GM19438 (cell line): ENCODE data around the gene MYL11.

Source experiments
- ATAC-seq: cut with Tn5 transposase; IDR thresholded peaks from one replicate; pipeline ENCODE4 v1.9.1; 2021; ENCODE audit warnings: low read depth; ENCODE audit not compliant: unreplicated experiment

The MYL11 gene

DNA sequence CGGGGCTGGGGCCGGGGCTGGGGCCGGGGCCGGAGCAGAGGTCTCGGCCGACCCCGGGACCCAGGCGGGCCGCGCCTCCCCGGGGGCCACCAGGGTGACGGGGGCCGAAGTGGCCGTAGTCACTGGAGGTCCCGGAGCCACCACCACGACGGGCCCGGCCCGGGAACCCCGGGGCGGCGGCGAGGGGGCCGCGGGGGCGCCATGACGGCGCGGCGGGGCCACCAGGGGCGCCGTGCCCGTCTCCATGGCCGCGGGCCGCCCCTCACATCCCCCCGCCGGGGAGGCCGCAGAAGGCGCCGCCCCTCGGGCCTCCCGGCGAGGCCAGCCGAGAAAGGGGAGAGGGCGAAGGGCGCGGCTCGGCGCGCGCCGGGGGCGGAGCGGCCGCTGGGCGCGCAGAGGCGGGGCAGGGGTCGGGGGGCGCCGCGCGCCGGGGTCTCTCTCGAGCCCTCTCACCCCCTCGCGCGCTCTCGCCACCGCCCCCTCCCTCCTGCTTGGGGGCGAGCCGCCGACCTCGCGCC lies 4.6 kb upstream of the MYL11 start:
- ATAC-seq: peak; percentile 1

GRCh38 chr16:30370456-30371247 lies 4.0 kb upstream of the MYL11 start, which contains the start of gene TBC1D10B:
Gene TBC1D10B, minus strand, starts transcription at chr16:30370494. Its CDS starts 311 bp downstream, at chr16:30370183.
- ATAC-seq: peak; percentile 69

DNA sequence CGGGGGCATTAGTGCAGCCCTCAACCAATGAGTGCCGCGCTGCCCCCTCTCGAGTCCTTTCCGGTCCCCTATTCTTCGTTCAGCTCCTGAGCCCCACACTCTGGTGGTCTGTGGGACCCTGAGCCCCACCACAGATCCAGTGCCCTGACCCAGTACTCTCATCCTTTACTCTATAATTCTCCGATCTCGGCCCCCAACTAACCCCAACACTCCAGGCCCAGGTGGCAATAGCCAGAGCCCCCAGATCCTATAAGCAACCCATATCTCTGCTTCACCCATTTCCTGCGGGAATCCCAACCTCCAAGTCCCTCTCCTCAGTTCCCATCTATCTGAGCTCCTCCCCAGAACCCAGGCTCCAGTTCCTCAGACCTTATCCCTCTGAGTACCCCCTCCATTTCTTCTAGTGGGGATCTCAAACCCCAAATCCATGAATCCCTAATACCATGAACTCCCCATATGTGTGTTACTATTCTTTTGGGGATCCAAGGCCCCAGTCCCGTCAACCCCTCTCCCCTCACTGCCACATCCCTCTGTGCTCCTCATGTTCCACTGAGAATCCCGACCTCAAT lies 3.3 kb upstream of the MYL11 start:
- ATAC-seq: no peak

DNA sequence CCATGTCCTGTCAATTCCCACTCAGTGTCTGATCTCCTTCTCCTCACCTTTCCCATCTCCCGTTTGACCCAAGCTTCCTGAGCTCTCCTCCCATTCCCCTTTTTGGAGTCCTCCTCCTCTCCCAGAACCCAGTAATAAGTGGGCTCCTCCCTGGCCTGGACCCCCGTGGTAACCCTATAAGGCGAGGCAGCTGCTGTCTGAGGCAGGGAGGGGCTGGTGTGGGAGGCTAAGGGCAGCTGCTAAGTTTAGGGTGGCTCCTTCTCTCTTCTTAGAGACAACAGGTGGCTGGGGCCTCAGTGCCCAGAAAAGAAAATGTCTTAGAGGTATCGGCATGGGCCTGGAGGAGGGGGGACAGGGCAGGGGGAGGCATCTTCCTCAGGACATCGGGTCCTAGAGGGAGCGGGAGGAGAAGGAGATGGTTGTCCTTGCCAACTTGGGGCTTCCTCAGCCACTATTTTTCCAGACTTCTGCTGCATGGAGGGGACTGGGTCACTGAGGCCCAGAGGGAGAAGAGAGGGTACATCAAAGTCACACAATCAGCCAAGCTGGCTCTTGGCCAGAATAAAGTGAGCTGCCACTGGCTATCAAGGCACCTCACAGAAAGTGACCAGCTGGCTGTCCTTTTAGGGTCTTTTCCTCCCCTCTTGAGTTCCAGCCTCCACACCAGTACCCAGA lies 2.4 kb upstream of the MYL11 start:
- no peak for ATAC-seq

DNA sequence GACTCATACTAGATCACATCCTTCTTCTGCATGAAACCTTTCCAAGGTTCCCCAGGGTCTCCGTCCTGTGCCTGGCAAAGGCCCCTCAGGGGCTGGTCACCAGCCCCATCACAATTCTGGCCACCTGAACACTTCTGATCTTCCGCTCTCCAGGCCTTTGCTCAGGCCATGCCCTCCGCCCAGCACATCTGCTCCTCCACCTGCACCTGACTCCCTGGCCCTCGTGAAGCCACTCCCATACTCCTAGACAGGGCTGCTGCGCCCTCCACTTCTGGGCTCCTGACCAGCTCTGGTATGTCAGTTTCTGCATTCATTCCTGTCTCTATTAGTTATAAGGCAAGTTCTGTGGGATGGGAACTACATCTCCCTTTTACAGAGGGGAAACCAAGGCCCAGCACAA lies 1.9 kb upstream of the MYL11 start:
- ATAC-seq: no peak

GRCh38 chr16:30375864-30376263 lies 1.3 kb downstream of the MYL11 start:
- ATAC-seq: no peak

- ATAC-seq: no peak
These were observed 1.9 kb downstream of the MYL11 start for GRCh38 chr16:30376461-30376902.

DNA sequence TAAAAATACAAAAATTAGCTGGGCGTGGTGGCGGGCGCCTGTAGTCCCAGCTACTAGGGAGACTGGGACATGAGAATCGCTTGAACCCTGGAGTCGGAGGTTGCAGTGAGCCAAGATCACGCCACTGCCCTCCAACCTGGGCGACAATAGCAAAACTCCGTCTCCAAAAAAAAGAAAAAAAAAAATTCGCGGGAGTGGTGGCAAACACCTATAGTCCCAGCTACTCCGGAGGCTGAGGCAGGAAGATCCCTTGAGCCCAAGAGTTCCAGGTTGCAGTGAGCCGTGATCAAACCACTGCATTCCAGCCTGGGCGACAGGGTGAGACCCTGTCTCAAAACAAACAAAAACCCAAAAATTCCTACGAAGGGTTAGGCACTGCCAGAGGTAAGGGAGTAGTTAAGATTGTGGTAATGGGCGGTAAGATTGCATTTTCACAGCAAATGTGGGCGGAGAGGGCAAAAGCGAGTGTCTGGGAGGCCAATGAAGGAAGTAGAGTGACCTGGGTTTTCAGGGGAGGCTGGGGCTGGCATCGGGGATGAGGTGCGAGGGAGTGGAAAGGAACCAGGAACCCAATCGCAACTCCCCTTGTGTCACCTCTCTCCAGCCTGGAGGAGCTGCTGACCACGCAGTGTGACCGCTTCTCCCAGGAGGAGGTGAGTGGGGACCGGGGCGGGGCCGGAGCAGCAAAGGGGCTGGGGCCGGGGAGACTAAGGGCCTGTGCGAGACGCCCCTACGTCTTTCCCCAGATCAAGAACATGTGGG lies 2.6 kb downstream of the MYL11 start:
- ATAC-seq: no peak

DNA sequence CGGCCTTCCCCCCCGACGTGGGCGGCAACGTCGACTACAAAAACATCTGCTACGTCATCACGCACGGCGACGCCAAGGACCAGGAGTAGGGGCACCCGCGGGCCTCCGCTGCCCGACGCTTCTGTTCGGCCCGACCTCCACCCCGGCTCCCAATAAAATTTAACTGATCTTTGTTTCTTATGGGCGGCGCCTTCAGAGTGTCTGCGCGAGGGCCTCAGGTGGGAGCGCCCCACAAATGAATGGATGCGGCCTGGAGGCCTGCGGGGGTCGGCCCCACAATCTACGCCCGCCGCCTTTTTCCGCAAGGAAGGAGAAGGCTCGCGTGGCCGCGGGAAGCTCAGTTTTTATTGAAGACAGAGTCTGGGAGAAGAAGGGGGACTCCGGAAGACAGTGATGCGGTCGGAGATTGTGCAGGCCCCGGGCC lies 3.2 kb downstream of the MYL11 start:
- ATAC-seq: peak; percentile 46

DNA sequence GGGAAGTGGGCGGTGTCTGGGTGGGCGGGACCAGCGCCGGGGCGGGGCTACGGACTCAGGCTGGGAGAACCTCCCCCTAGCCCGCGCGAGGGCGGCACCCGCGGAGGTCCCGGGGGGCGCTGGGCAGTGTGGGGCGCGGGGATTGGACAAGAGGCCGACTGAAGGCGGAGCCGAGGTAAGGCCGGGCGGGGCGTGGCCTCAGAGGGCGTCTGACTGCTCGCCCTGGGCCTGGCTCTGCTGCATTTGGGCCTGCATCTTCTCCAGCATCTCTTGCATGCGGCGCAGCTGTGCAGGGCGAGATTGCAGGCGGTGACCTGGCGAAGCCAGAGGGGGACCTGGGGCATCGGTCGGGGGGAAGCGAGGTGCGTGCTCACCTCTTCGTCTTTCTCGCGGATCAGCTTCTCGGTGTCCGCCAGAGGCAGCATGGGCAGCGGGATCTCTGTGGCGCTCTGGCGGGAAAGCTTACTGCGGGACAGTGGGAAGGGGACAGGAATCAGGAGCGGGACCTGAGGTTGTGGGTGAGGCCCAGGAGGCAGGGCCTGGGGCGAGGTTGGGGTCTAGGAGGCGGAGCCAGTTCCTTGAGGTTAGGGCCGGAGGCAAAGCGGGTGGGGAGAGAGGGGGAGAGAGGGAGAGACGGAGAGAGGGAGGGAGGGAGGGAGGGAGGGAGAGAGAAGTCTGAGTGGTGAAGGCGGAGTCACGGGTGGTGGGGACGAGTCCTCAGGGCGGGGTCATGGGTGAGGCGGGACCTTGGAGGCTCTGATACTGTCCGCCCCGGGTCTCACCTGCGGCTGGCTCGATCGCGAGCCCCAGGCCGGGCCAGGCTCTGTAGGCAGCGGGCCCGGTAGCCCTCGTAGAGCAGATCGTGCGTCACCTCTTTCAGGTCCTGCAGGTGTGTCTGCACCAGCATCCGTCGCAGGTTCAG lies 3.9 kb downstream of the MYL11 start:
- ATAC-seq: peak; percentile 72

DNA sequence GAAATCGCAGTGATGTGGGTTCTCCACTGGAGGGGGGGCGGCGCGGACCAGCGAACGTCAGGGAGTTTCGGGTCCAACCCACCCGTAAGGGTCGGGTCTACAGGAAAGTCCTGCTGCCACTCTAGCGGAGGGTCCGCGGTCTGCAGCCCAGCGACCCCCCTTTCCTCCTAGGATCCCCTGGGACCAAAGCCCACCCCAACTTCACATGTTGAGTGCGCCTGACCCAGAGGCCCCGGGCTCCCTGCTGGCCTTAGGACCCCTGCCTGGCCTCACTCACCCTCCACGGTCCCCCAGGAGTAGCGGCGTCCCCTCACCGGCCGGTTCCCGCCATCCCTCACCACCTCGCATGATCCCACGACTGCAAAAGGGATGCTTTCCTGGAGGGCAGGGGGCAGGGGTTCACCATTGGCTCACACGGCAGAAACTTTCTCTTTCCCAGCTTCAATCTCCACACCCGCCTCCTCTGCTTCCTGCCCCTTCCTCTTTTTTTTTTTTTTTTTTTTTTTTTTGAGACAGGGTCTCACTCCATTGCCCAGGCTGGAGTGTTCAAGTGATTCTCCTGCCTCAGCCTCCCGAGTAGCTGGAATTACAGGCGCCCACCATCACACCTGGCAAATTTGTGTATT lies 4.7 kb downstream of the MYL11 start:
- ATAC-seq: no peak

DNA sequence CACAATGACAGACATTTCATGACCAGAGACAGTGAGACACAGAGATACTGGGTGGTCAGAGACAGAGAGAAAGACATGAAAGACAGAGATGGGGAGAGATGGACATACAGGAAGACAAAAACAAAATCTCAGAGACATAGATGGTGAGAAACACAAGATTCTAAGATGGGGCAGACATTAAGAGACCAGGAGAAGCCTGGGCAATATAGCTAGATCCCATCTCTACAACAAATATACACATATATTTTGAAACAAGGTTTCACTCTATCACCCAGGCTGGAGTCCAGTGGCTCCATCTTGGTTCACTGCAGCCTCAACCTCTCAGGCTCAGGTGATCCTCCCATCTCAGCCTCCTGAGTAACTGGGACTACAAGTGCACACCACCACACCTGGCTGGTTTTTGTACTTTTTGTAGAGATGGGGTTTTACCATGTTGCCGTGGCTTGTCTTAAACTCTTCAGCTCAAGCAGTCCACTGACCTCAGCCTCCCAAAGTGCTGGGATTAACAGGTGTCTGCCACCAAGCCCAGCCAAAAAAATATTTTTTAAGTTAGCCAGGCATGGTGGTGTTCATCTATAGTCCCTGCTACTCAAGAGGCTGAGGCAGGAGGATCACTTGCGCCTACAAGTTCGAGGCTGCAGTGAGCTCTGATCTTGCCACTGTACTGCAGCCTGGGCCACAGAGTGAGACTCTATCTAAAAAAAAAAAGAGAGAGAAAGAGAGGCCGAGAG lies 5.6 kb downstream of the MYL11 start:
- no peak for ATAC-seq

GRCh38 chr16:30380803-30381208 lies 6.2 kb downstream of the MYL11 start:
- no peak for ATAC-seq

GRCh38 chr16:30381291-30382041 lies 6.9 kb downstream of the MYL11 start:
- no peak for ATAC-seq

DNA sequence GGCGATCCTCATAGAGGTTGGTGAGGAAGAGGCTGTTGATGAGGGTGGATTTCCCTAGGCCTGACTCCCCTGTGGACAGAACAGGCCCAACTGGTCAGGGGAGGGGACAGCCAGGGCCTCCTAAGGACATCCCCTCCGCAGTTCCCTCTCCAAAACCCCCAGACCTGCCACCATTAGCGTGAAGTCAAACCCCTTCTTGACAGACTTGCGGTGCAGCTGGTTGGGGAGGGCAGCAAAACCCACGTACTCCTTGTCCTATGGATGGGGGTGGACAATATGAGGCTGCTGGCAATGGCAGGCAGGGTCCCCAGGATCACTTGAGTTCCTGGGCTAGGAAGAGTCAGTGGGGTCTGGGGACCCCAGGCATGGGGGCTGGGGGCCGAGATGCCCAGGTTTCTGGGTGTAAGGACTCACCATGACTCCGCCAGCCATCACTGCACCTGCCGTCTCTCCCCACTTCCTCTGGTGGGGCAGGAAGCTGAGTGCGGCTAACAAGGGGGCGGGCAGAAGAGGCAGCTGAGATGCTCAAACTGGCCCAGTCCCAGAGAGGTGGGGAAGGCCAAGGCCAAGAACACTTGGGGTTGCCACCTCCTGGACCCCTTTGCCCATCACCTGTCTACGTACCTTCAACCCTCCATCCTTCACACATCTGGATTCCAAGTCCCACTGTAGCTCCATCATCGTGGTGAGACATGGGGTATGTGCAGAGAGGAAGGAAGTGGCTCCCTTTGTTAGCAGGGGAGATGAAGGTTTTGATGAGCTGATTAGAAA lies 7.7 kb downstream of the MYL11 start, which contains the start of gene SEPTIN1:
Gene SEPTIN1, minus strand, starts transcription at position 451 of the 771 bp plus-strand sequence. Its CDS starts 19 bp downstream, at position 432.
- ATAC-seq: no peak

- ATAC-seq: no peak
These were observed 8.9 kb downstream of the MYL11 start for GRCh38 chr16:30383521-30383920.

DNA sequence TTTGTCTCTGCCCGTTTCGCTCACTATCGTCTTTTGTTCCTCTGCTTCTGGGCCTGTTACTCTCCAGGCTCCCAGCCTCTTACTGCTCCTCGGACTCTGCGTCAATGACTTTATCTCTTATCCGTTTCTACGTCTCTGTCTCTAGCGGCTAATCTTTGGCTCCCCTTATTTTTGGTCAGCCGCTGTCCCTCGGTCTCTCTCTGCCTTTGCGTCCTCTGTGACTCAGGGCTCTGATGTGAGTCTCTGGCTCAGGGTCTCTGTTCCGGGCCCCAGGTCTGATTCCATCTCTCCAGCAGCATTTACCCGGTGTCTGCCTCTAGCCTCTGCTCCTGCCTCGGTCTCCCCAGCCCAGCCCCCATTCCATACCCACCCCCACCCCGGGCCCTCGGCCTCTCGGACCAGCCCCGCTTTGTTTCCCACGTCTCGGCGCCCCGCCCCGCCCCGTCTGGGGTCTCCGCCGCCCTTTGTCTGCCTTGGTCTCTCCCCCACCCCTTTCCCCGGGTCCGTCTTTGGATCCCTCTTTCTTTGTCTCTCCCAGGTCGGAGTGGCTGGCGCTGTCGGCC lies 20.1 kb downstream of the MYL11 start:
- no peak for ATAC-seq
